NCI-H748 (cell line): ENCODE measurements around the gene CDHR3.

Source experiments
- DNase-seq: peaks from one replicate; lab custom pipeline; 2025; ENCODE audit not compliant: unreplicated experiment; lab: John Stamatoyannopoulos, UW

The CDHR3 gene

GRCh38 chr7:106064316-106064715 lies 101.3 kb downstream of the CDHR3 start:
- DNase-seq: peak; percentile 45

DNA sequence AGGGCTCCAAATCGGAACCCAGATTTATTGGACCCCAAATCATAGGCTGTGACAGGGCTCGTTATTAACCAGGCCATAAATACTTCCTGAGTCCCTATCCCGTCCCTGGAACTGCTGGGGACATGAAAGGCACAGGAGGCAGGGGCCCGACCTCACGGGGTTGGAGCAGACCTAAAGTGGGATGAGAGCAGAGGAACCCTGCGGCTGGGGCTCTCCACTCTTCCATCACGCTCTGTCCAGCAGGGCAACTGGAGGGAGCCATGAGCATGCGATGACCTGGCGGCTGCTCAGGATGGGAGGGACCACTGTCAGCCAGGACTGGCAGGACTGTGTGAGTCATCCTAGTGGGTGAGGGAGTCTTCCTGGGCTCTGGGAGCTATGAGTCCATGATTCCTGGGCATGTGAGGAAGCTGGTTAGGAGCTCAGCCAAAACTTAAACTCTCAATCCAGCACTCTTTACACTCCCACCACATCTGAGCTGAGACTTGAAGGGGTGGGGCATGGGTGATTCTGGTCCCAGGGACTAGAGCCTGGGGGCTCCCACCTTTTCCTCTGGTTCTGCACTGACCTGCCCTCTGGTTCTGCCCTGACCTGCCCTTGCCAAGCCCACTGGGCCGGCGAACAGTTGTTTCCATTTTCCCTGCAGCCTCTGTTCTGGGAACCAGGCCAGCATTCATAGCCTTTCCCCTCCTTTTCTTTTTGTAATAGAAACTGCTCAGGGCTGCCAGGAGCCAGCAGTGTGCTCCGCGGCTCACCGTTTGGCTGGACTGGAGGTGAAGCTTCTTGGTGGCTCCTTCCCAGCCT lies 101.9 kb downstream of the CDHR3 start:
- DNase-seq: peak; percentile 15

- no peak for DNase-seq
Measured at GRCh38 chr7:106065575-106066500, 102.8 kb downstream of the CDHR3 start.

DNA sequence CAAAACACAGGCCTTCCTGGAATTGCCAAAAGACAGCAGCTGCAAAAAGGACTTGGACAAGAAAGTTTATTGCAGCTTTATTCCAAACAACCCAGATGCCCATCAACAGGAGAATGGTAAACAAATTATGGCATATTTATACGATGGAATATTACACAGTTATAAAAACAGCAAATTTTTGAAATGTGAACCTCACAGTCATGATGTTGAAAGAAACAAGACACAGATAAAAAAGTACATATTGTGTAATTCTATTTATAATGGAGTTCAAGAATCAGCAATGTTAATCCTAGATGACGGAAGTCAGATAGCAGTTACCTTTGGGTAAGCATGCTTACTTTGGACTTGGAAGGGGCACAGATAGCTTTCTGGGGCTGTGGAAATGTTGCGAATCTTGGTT lies 104.6 kb downstream of the CDHR3 start:
- no peak for DNase-seq

DNA sequence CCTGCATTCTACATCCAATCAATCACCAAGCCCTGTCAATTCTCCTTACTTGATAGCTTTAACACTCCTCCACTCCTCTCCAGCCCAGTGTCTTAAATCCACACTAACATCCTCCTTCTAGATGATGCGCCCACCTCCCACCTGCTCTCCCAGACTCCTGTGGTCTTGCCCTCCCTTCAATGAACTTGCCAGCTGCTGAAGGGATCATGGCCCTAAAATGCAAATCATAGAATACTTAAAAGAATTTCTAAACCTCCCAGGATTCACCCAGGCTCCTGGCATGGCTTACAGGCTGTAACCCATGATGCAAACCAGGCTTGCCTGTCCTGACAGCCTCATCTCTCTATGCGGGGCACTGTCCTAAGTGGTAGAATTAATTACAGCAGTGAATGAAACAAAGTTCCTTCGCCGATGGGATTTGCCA lies 105.5 kb downstream of the CDHR3 start:
- DNase-seq: no peak

GRCh38 chr7:106068986-106069385 lies 105.9 kb downstream of the CDHR3 start:
- DNase-seq: no peak

- no peak for DNase-seq
Measured at GRCh38 chr7:106069471-106070200, 106.6 kb downstream of the CDHR3 start.

- DNase-seq: no peak
Measured at GRCh38 chr7:106070201-106070551, 107.1 kb downstream of the CDHR3 start.

- peak; percentile 88 for DNase-seq
Measured at GRCh38 chr7:106070567-106071254, 107.6 kb downstream of the CDHR3 start.

DNA sequence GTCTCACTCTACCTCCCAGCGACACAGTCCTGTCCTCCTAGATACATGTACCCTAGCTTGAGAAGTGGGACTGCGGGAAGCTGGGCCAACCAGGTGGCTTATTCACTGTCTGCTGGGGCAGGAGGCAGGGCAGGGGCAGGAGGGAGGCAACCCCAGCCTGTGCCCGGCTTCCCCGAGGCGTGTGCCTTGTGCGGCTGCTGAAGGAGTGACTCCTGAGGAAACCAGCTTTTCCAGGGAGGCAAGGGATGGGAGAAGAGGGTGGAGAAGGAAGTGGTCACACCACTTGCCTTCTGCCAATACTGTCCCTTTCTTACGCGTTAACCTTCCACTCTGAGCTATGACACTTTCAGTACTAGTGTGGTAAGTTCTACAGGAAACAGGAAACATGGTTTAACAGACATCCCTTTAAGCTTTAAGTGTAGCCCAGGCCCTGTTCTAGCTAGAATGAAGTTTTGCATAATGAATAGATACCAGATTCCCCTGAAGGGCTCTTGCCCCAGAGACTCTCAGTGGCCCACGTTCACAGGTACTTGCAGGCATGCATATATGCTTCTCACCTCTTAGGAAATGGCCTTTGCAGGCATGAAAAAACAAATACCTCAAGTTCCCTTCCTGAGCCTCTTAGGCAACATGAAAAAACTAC lies 108.4 kb downstream of the CDHR3 start:
- DNase-seq: no peak

- peak; percentile 82 for DNase-seq
Measured at GRCh38 chr7:106071999-106072714, 109.1 kb downstream of the CDHR3 start.

- DNase-seq: no peak
Measured at GRCh38 chr7:106072715-106073091, 109.6 kb downstream of the CDHR3 start.

- DNase-seq: no peak
Measured at GRCh38 chr7:106073701-106074100, 110.6 kb downstream of the CDHR3 start.

- peak; percentile 75 for DNase-seq
Measured at GRCh38 chr7:106074257-106074656, 111.2 kb downstream of the CDHR3 start.

- DNase-seq: no peak
Measured at GRCh38 chr7:106075937-106076336, 112.9 kb downstream of the CDHR3 start.

GRCh38 chr7:106076537-106076936 lies 113.5 kb downstream of the CDHR3 start:
- no peak for DNase-seq

GRCh38 chr7:106080300-106080987 lies 117.4 kb downstream of the CDHR3 start:
- DNase-seq: no peak

GRCh38 chr7:106082087-106082854 lies 119.2 kb downstream of the CDHR3 start:
- DNase-seq: no peak
